ENCODE measurements around the gene OR4K2.
"Not testable (repeated sequence)": the region's sequence is repeated elsewhere in the genome, so short reads cannot be mapped to it uniquely, and the experiment has no call there.

The OR4K2 gene

GRCh38 chr14:19874842-19875241 lies at the start of gene OR4K2:
Gene OR4K2, plus strand, starts transcription at chr14:19875142. Its CDS starts 1,126 bp downstream, at chr14:19876268.
- DNase-seq (ENCODE audit: low read depth) = no peak

- DNase-seq (ENCODE audit: low read depth) = not testable (repeated sequence)
Measured at GRCh38 chr14:19827626-19828244, 47.2 kb upstream of the OR4K2 start.

- no peak for DNase-seq (ENCODE audit: low read depth)
Measured at GRCh38 chr14:19828314-19828713, 46.6 kb upstream of the OR4K2 start.

- DNase-seq (ENCODE audit: low read depth) = not testable (repeated sequence)
Measured at GRCh38 chr14:19834203-19834848, 40.6 kb upstream of the OR4K2 start.

- DNase-seq (ENCODE audit: low read depth) = no peak
Measured at GRCh38 chr14:19838433-19838832, 36.5 kb upstream of the OR4K2 start.

- no peak for DNase-seq (ENCODE audit: low read depth)
Measured at GRCh38 chr14:19851365-19851764, 23.6 kb upstream of the OR4K2 start.

- not testable (repeated sequence) for DNase-seq (ENCODE audit: low read depth)
Measured at GRCh38 chr14:19866061-19866669, 8.8 kb upstream of the OR4K2 start.

GRCh38 chr14:19873178-19873577 lies 1.8 kb upstream of the OR4K2 start:
- DNase-seq (ENCODE audit: low read depth) = no peak

GRCh38 chr14:19878029-19878642 lies 3.2 kb downstream of the OR4K2 start:
- no peak for DNase-seq (ENCODE audit: low read depth)

- DNase-seq (ENCODE audit: low read depth) = no peak
Measured at GRCh38 chr14:19895282-19895681, 20.3 kb downstream of the OR4K2 start.

- DNase-seq (ENCODE audit: low read depth) = no peak
Measured at GRCh38 chr14:19900999-19901398, 26.1 kb downstream of the OR4K2 start.

- DNase-seq (ENCODE audit: low read depth) = no peak
Measured at GRCh38 chr14:19902409-19902808, 27.5 kb downstream of the OR4K2 start.

- DNase-seq (ENCODE audit: low read depth) = no peak
Measured at GRCh38 chr14:19906665-19907064, 31.7 kb downstream of the OR4K2 start.

- no peak for DNase-seq (ENCODE audit: low read depth)
Measured at GRCh38 chr14:19911114-19911513, 36.2 kb downstream of the OR4K2 start.

GRCh38 chr14:19917243-19917642 lies 42.3 kb downstream of the OR4K2 start:
- DNase-seq (ENCODE audit: low read depth) = no peak

- no peak for DNase-seq (ENCODE audit: low read depth)
Measured at GRCh38 chr14:19917955-19918518, 43.1 kb downstream of the OR4K2 start.

- DNase-seq (ENCODE audit: low read depth) = no peak
Measured at GRCh38 chr14:19918553-19919264, 43.8 kb downstream of the OR4K2 start.

- no peak for DNase-seq (ENCODE audit: low read depth)
Measured at GRCh38 chr14:19920021-19920657, 45.2 kb downstream of the OR4K2 start, which contains the start of gene OR4K5. Gene OR4K5, plus strand, starts transcription at chr14:19920607. Its CDS starts 0 bp downstream, at chr14:19920607.

- no peak for DNase-seq (ENCODE audit: low read depth)
Measured at GRCh38 chr14:19930617-19931016, 55.7 kb downstream of the OR4K2 start, which contains the start of gene OR4K1. Gene OR4K1, plus strand, starts transcription at chr14:19930917. Its CDS starts 4,750 bp downstream, at chr14:19935667.

Measured in T-helper 22 cell (primary cell).